HUES6 (cell line): ENCODE measurements around the gene GPRC5A.
A peak's percentile ranks its signal among the peaks of the same experiment; 100 is the strongest.

ENCODE experiments used
- H3K27ac ChIP-seq: 2 replicates; pipeline ENCODE4 v1.7.0; 2013; ENCODE audit warnings: low read depth, mild to moderate bottlenecking, low read length, inconsistent platforms
- H3K27me3 ChIP-seq: 2 replicates; pipeline ENCODE4 v1.6.1; 2013; ENCODE audit warnings: low read length; ENCODE audit not compliant: control insufficient read depth, insufficient read depth
- H3K36me3 ChIP-seq: 2 replicates; pipeline ENCODE4 v1.6.1; 2013; ENCODE audit warnings: low read length; ENCODE audit not compliant: control insufficient read depth, insufficient read depth
- H3K4me1 ChIP-seq: 2 replicates; pipeline ENCODE4 v1.6.1; 2013; ENCODE audit warnings: low read length; ENCODE audit not compliant: control insufficient read depth, insufficient read depth
- H3K4me3 ChIP-seq: 2 replicates; pipeline ENCODE4 v1.5.1; 2013; ENCODE audit warnings: low read depth, low read length
- H3K9ac ChIP-seq: one replicate; pipeline ENCODE4 v1.6.1; 2013; ENCODE audit warnings: mild to moderate bottlenecking, low read length
- H3K9me3 ChIP-seq: 2 replicates; pipeline ENCODE4 v1.6.1; 2013; ENCODE audit warnings: low read depth, low read length; ENCODE audit not compliant: control insufficient read depth, insufficient read depth

Gene GPRC5A

DNA sequence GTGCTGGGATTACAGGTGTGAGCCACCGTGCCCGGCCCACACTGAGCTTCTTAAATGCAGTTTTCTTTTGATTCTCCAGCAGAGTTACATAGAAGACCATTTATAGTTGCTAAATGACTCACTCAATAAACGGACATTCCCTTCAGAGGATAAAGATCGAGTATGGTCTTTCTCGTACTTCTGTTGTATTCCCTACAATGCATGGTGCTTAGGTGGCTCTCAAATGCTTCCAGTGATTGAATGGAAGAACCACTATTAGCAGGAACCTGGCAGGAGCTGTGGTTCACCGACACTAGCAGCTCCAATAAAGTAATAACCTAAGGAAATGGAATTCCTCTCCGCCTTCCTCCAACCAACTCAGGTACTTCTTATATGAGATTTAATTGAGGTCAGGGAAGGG, 3.9 kb upstream of the GPRC5A start:
- Histone ChIP-seq H3K27me3 (peaks cover 59% of the 10 kb centered on the region), H3K9ac (no peak overlapping the region), H3K36me3 (no peaks in the 10 kb centered on the region), H3K4me3 (no peak overlapping the region), H3K27ac (no peak overlapping the region), H3K4me1 (peaks cover 25% of the 10 kb centered on the region), H3K9me3 (no peaks in the 10 kb centered on the region)

DNA sequence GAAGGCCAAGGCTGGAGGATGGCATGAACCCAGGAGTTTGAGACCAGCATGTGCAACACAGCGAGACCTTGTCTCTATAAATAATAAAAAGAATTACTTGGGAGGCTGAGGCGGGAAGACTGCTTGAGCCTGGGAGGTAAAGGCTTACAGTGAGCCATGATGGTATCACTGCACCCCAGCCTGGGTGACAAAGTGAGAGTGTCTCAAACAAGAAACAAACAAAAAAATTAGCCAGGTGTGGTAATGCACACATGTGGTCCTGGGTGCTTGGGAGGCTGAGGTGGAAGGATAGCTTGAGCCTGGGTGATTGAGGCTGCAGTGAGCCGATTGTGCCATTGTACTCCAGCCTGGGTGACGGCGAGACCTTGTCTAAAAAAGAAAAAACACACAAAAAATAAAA, 1.7 kb upstream of the GPRC5A start:
- H3K9me3 ChIP-seq: no peaks in the 10 kb centered on the region
- H3K9ac ChIP-seq: no peak overlapping the region
- H3K4me1 ChIP-seq: peaks cover 30% of the 10 kb centered on the region
- H3K27me3 ChIP-seq: peaks cover 70% of the 10 kb centered on the region
- H3K36me3 ChIP-seq: no peaks in the 10 kb centered on the region
- H3K4me3 ChIP-seq: no peak overlapping the region
- H3K27ac ChIP-seq: no peak overlapping the region

DNA sequence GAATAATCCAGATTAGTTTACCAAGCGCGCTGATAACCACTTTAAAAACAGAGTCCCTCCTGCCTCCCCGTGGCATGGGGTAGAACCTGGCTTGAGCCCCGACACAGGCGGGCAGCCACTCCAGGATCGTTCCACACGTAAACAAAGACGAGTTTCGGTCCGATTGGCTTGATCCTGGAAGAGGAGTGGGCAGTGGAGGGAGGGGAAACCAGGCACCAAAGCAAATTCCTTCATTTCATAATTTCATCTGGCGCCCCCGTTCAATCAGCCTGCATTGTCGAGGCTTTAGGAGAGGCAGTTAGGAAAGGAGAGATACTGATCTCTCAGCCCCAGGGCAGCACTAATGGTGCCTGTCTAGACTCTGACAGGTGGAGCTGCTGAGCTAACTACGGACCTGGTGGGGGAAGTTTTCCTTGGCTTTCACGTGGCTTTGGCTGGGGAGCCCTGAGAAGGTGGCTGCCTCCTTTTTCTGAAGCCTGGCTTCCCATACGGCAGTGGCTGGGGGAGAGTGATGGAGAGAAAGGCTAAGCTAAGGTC, 751 bp upstream of the GPRC5A start:
- Histone ChIP-seq H3K27me3 (peaks cover 64% of the 10 kb centered on the region), H3K4me3 (peak overlapping the region; percentile 73), H3K36me3 (no peaks in the 10 kb centered on the region), H3K9ac (peak overlapping the region; percentile 7), H3K27ac (no peak overlapping the region), H3K9me3 (no peaks in the 10 kb centered on the region), H3K4me1 (peaks cover 23% of the 10 kb centered on the region; the same call in 1 of the 2 replicates)

DNA sequence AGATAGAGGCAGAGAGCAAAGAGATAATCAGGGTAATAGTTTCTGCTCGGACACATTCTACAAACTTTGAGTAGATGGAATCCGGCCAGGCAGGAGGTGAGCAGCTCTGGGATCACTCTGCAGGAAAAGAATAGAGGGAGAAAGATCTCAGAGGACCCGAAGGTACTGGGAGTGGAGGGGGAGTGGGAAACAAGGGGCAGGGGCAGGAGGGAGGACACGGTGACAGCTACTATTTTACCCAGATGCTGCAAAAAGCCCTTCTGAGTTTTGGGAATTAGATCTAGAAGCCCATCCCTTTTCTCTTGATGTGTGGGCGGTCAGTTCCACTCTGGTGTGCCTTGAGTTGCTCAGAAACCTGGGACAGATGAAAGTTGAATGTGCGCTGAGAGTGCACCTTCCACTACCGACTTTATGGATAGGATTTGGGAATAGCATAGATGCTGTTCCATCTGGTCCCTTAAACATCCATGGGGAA, 556 bp downstream of the GPRC5A start:
- Histone ChIP-seq H3K27ac (no peak overlapping the region), H3K9ac (no peak overlapping the region), H3K27me3 (peaks cover 58% of the 10 kb centered on the region), H3K4me1 (peaks cover 18% of the 10 kb centered on the region; the same call in 1 of the 2 replicates), H3K4me3 (peak overlapping the region; percentile 73), H3K36me3 (no peaks in the 10 kb centered on the region), H3K9me3 (no peaks in the 10 kb centered on the region)

GRCh38 chr12:12892681-12893141, 1.3 kb downstream of the GPRC5A start:
- Histone ChIP-seq H3K27me3 (peaks cover 57% of the 10 kb centered on the region), H3K36me3 (no peaks in the 10 kb centered on the region), H3K4me1 (peaks cover 18% of the 10 kb centered on the region; the same call in 1 of the 2 replicates), H3K4me3 (peak overlapping the region; percentile 35; the same call in 1 of the 2 replicates), H3K27ac (no peak overlapping the region), H3K9ac (no peak overlapping the region), H3K9me3 (no peaks in the 10 kb centered on the region)

GRCh38 chr12:12893438-12893837, 2.1 kb downstream of the GPRC5A start:
- H3K36me3 ChIP-seq: no peaks in the 10 kb centered on the region
- H3K9me3 ChIP-seq: no peaks in the 10 kb centered on the region
- H3K9ac ChIP-seq: no peak overlapping the region
- peaks cover 18% of the 10 kb centered on the region; the same call in 1 of the 2 replicates for H3K4me1 ChIP-seq
- H3K27me3 ChIP-seq: peaks cover 50% of the 10 kb centered on the region
- H3K4me3 ChIP-seq: no peak overlapping the region
- H3K27ac ChIP-seq: no peak overlapping the region

- H3K27me3 ChIP-seq: peaks cover 23% of the 10 kb centered on the region
- H3K9me3 ChIP-seq: no peaks in the 10 kb centered on the region
- H3K36me3 ChIP-seq: no peaks in the 10 kb centered on the region
- peaks cover 8% of the 10 kb centered on the region for H3K4me1 ChIP-seq
- H3K4me3 ChIP-seq: no peak overlapping the region
- H3K9ac ChIP-seq: no peak overlapping the region
- no peak overlapping the region for H3K27ac ChIP-seq
Observed at GRCh38 chr12:12896260-12896659, 4.9 kb downstream of the GPRC5A start.

- H3K9me3 ChIP-seq: no peaks in the 10 kb centered on the region
- H3K9ac ChIP-seq: no peak overlapping the region
- H3K36me3 ChIP-seq: no peaks in the 10 kb centered on the region
- peaks cover 13% of the 10 kb centered on the region for H3K27me3 ChIP-seq
- peaks cover 5% of the 10 kb centered on the region for H3K4me1 ChIP-seq
- H3K4me3 ChIP-seq: no peak overlapping the region
- H3K27ac ChIP-seq: no peak overlapping the region
Observed at GRCh38 chr12:12897302-12897701, 5.9 kb downstream of the GPRC5A start.

DNA sequence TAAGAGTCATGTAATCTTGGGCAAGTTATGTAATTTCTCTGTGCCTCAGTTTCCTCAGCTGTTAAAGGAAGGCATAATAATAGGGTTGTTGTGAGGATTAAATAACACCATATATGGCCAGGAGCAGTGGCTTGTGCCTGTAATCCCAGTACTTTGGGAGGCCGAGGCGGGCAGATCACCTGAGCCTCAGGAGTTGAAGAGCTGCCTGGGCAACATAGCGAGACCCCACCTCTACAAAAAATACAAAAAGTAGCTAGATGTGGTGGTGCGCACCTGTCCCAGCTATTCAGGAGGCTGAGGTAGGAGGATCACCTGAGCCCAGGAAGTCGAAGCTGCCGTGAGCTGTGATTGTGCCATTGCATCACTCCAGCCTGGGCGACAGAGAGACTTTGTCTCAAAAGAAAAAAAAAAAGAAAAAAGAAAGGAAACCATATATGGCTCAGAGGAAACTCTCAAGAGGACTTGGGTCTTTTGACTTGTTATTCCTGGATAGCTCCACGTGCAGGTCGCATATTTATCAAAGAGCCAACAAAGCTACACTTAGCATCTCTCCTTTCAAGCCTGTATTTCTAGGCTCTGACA, 6.9 kb downstream of the GPRC5A start:
- Histone ChIP-seq H3K9me3 (no peaks in the 10 kb centered on the region), H3K27me3 (peaks cover 4% of the 10 kb centered on the region), H3K9ac (no peak overlapping the region), H3K27ac (no peak overlapping the region), H3K36me3 (no peaks in the 10 kb centered on the region), H3K4me3 (no peak overlapping the region), H3K4me1 (no peaks in the 10 kb centered on the region; the same call in 1 of the 2 replicates)

GRCh38 chr12:12898911-12899511, 7.6 kb downstream of the GPRC5A start:
- peaks cover 5% of the 10 kb centered on the region for H3K4me1 ChIP-seq
- no peaks in the 10 kb centered on the region for H3K9me3 ChIP-seq
- no peaks in the 10 kb centered on the region for H3K36me3 ChIP-seq
- no peak overlapping the region for H3K4me3 ChIP-seq
- H3K9ac ChIP-seq: no peak overlapping the region
- H3K27ac ChIP-seq: no peak overlapping the region
- H3K27me3 ChIP-seq: no peaks in the 10 kb centered on the region
